ENCODE measurements around the gene CHD2.
"Not testable (repeated sequence)": the region's sequence is repeated elsewhere in the genome, so short reads cannot be mapped to it uniquely, and the experiment has no call there.

Gene CHD2

DNA sequence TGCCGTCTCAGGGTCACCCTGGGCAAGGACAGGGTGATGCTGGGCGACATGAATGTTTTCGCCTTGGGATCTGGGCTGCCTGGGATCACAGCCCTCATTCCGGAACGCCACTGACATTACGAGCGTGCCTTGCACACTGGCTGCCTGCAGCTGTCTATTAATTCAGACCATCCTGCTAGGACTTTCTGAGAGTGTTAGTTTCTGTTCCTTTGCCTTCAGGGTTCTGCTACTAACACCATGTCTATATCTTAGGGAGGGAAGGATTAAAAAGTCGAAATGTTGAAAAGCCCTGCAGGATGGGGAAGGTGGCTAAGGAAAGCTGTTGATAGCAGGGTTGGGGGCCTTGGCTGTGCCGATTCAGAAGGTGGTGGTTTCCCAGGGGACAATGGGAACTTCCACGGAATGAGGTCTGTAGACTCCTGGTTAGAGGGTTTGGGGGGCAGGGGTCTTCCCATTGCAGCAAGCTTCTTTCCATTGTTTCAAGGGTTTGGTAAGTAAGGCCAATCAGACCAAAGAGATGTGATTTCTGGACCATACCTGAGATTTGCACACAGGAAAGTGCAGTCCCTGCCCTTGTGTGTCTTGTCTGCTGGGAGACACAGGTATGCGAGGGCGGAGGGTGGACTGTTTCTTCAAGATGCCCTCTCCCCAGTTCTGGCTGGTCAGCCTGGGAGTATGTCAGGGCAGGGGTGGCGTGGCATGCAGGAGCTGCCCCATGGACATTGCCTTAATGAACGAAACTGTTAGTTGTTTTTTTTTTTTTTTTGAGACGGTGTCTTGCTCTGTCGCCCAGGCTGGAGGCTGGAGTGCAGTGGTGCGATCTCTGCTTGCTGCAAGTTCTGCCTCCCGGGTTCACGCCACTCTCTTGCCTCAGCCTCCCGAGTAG is 137.9 kb downstream of the CHD2 start:
- TF ChIP-seq, protein P1, sequence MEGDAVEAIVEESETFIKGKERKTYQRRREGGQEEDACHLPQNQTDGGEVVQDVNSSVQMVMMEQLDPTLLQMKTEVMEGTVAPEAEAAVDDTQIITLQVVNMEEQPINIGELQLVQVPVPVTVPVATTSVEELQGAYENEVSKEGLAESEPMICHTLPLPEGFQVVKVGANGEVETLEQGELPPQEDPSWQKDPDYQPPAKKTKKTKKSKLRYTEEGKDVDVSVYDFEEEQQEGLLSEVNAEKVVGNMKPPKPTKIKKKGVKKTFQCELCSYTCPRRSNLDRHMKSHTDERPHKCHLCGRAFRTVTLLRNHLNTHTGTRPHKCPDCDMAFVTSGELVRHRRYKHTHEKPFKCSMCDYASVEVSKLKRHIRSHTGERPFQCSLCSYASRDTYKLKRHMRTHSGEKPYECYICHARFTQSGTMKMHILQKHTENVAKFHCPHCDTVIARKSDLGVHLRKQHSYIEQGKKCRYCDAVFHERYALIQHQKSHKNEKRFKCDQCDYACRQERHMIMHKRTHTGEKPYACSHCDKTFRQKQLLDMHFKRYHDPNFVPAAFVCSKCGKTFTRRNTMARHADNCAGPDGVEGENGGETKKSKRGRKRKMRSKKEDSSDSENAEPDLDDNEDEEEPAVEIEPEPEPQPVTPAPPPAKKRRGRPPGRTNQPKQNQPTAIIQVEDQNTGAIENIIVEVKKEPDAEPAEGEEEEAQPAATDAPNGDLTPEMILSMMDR (IDR thresholded peaks at IDR 0.05), result no peak
- no peak overlapping the region for H3K27ac ChIP-seq
- peak; percentile 64 for DNase-seq (ENCODE audit: low spot score)
- H3K4me3 ChIP-seq, result no peak overlapping the region

DNA sequence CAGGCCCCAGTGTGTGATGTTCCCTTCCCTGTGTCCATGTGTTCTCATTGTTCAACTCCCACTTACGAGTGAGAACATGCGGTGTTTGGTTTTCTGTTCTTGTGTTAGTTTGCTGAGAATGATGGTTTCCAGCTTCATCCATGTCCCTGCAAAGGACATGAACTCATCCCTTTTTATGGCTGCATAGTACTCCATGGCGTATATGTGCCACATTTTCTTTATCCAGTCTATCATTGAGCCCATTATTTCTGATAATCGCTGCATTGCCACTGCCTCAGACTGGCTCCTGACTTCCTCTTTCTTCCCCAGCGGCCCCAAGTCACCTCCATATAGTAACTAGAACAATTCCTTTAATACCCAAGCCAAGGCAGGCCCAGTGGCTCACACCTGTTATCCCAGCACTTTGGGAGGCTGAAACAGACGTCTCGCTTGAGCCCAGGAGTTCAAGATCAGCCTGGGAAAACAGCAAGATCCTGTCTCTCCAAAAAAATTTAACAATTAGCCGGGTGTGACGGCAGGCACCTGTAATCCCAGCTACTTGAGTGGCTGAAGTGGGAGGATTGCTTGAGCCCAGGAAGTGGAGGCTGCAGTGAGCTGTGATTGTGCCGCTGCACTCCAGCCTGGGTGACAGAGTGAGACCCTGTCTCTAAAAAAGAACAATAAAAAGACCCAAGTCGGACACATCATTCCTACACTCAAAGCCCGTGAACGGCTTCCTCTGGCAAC is 139.6 kb downstream of the CHD2 start:
- DNase-seq (ENCODE audit: low spot score); H3K27ac ChIP-seq; H3K4me3 ChIP-seq: not testable (repeated sequence)

DNA sequence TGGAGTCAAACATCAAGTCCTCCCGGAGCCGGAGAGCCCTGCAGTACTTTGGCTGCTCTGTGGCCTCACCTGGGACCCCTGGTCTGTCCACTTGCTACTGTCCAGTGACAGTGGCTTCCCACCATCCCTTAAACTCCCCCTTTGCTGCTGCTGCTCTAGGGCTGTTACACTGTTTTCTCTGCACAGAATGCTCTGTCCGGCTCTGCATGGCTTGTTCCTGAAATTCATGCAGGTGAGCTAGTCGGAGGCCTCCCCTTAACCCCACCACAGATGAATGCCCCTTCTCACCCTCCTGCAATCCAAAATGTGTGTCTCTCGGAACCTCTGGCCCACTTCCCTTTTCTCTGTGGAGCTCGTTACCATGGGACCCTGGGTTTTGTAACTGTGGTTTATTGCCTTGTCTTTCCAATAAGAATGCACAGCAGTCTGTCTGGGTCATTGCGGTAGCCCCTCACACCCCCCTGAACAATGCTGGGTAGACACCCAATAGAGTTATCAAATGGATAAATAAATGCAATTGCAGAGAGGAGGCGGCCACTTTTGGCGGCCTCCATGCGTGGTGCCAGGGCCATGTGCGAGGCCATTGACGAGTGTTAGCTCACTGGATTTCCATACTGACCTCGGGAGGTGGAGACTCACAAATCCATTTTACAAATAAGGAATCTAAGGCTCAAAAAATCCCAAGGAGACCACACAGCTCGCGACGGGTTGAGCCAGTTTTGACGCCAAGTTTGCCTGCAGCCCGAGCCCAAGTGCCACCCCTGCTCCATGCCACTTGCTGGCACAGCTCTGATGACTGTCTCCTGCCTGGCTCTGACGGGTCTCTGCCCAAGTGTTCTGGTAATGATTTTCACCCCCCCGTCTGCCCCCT is 140.4 kb downstream of the CHD2 start:
- Histone ChIP-seq H3K4me3 (no peak overlapping the region), H3K27ac (no peak overlapping the region)

DNA sequence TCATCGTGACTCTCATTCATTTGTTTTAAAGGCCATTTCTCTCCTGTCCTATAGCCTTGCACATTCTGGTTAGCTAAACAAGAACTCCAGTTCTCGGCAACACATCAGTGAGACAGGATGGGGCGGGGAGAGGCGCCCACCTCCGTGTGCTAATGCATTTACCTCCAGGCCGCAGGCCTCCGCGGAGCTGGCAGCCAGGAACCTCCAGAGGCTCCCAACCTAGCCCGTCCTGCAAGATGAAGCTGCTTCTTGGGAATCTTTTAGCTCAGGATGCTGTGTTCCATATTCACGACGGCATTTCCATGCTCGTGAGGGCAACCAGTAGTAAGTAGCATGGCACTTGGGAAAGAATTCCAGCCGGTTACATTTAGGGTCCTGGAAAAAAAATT is 141.0 kb downstream of the CHD2 start:
- Histone ChIP-seq H3K27ac (no peak overlapping the region), H3K4me3 (no peak overlapping the region)
- TF ChIP-seq, protein P1 (IDR thresholded peaks at IDR 0.05), result no peak
- no peak for DNase-seq (ENCODE audit: low spot score)

More for the DNA sequence above, 140.4 kb downstream of the CHD2 start:
- no peak for DNase-seq (ENCODE audit: low spot score)
- TF ChIP-seq, protein P1 (IDR thresholded peaks at IDR 0.05), result no peak

DNA sequence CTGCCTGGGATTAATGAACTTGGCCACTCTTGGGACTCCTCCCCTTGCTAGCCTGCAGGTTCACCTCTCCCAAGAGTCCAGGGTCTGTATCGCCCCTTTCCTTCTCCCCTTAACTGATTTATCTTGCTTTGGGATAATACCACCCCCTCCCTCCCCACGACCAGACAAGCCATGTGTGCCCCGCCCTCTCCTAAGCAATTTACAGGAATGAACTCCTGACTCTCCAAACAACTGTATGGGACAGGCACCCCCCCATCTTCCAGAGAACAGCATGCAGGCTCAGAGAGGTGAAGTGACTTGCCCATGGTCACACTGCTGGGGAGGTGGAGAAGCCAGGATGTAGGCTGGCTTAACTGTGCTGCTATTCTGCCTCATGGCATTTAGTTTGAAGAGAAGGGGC is 142.1 kb downstream of the CHD2 start:
- no peak for DNase-seq (ENCODE audit: low spot score)
- TF ChIP-seq, protein P1 (IDR thresholded peaks at IDR 0.05), result no peak
- H3K4me3 ChIP-seq, result no peak overlapping the region
- H3K27ac ChIP-seq, result no peak overlapping the region

DNA sequence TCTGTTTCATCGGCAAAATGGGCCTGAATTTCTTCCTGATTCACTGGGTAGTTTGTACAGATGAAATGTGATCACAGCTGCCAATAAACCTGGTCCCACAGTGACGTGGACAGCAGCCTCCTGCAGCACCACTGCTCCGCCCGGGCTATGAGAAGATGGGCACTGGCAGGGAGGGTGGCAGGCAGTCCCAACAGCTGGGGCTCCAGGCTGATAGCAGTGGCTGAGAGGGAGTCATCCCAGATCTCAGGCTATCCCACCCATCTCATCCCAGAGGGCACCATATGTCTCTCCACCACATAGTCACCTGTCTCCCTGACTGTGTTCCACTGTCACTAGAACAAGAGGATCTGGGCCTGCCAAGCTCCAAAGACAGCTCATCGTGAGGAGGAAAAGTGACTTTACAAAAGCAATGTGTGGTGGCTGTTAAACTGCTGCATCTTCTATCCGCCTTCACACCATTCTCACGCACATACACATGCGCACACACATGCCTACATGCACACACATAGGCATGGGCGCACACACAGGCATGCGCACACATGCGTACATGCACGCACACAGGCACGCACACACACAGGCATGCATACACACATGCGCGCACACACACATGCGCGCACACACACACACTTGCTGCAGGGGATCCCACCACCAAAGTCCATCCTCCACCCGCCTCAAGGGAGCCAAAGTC is 142.7 kb downstream of the CHD2 start:
- no peak overlapping the region for H3K27ac ChIP-seq

More for the DNA sequence above, 142.7 kb downstream of the CHD2 start:
- H3K4me3 ChIP-seq, result no peak overlapping the region
- no peak for DNase-seq (ENCODE audit: low spot score)
- TF ChIP-seq, protein P1 (IDR thresholded peaks at IDR 0.05), result no peak
